HFF-Myc (cell line): Measurements from ENCODE around the gene SETBP1.

Experiments used
- DNase-seq: peaks from one replicate; pipeline ENCODE4 v3.0.0-alpha.2; 2011; ENCODE audit warnings: low read depth; ENCODE audit errors: extremely low read depth
- H3K4me3 ChIP-seq: replicated peaks from 2 replicates; pipeline ENCODE4 v1.5.1; 2011; ENCODE audit warnings: low read depth, mild to moderate bottlenecking, control low read depth, low read length
- CTCF ChIP-seq: IDR thresholded peaks from 2 replicates; pipeline ENCODE4 v1.5.1; 2012; ENCODE audit warnings: mild to moderate bottlenecking, low read depth, low read length, control low read depth; ENCODE audit errors: missing control alignments

The SETBP1 gene

GRCh38 chr18:44981121-44981520 lies 300.4 kb downstream of the SETBP1 start:
- no peak overlapping the region for H3K4me3 ChIP-seq
- TF ChIP-seq CTCF = no peak
- no peak for DNase-seq

GRCh38 chr18:44986933-44987332 lies 306.2 kb downstream of the SETBP1 start:
- DNase-seq = no peak
- TF ChIP-seq CTCF = no peak
- H3K4me3 ChIP-seq = no peak overlapping the region

- no peak for DNase-seq
- H3K4me3 ChIP-seq = no peak overlapping the region
- TF ChIP-seq CTCF = no peak
Observed at GRCh38 chr18:44987371-44987770, 306.7 kb downstream of the SETBP1 start.

GRCh38 chr18:44988821-44989587 lies 308.3 kb downstream of the SETBP1 start:
- H3K4me3 ChIP-seq = no peak overlapping the region
- TF ChIP-seq CTCF = no peak
- DNase-seq = no peak

GRCh38 chr18:44996261-44996660 lies 315.6 kb downstream of the SETBP1 start:
- DNase-seq = no peak
- TF ChIP-seq CTCF = no peak
- H3K4me3 ChIP-seq = no peak overlapping the region

GRCh38 chr18:44997174-44997573 lies 316.5 kb downstream of the SETBP1 start:
- no peak overlapping the region for H3K4me3 ChIP-seq
- DNase-seq = no peak
- TF ChIP-seq CTCF = no peak

- no peak overlapping the region for H3K4me3 ChIP-seq
- no peak for TF ChIP-seq CTCF
- no peak for DNase-seq
Observed at GRCh38 chr18:44998360-44998759, 317.7 kb downstream of the SETBP1 start.
